GM23338 (cell line): ENCODE results near the gene HOXD9. TPM values are rescaled to one million over a fixed set of nuclear protein-coding genes. Genes with fewer than 3 reads are reported as not detected.

Source experiments
- ATAC-seq: fragments of 200-7000 bp; cut with Tn5 transposase; 3 replicates; pipeline ENCODE4 v1.9.1; 2020
- DNase-seq: peaks from one replicate; pipeline ENCODE4 v3.0.0-alpha.2; 2015; ENCODE audit warnings: low spot score
- H2AFZ ChIP-seq: fragments of 200-600 bp; sonication (generic); 2 replicates; pipeline ENCODE4 v1.8.0; 2016; ENCODE audit warnings: antibody characterized with exemption, mild to moderate bottlenecking, moderate library complexity
- H3F3A ChIP-seq: fragments of 200-600 bp; sonication (generic); replicated peaks from 2 replicates; pipeline ENCODE4 v1.8.0; 2017; ENCODE audit warnings: antibody characterized with exemption, mixed run types, low read depth
- H3K27ac ChIP-seq: fragments of 200-600 bp; sonication (generic); 2 replicates; pipeline ENCODE4 v1.6.1; 2016; ENCODE audit warnings: low read depth
- H3K27me3 ChIP-seq: fragments of 200-600 bp; sonication (generic); 2 replicates; pipeline ENCODE4 v1.8.0; 2016; ENCODE audit warnings: mild to moderate bottlenecking, mixed run types, moderate library complexity; ENCODE audit not compliant: insufficient read depth
- H3K36me3 ChIP-seq: fragments of 200-600 bp; sonication (generic); 2 replicates; pipeline ENCODE4 v1.8.0; 2016; ENCODE audit warnings: mild to moderate bottlenecking; ENCODE audit not compliant: insufficient read depth
- H3K4me1 ChIP-seq: fragments of 200-600 bp; sonication (generic); 2 replicates; pipeline ENCODE4 v1.8.0; 2016; ENCODE audit warnings: mild to moderate bottlenecking, moderate library complexity; ENCODE audit not compliant: insufficient read depth
- H3K4me2 ChIP-seq: fragments of 200-600 bp; sonication (generic); 2 replicates; pipeline ENCODE4 v1.7.1; 2017; ENCODE audit warnings: mixed run types
- H3K4me3 ChIP-seq: fragments of 200-600 bp; sonication (generic); 2 replicates; pipeline ENCODE4 v1.6.1; 2016; ENCODE audit warnings: mixed run types
- H3K79me2 ChIP-seq: fragments of 200-600 bp; sonication (generic); replicated peaks from 2 replicates; pipeline ENCODE4 v1.8.0; 2017; ENCODE audit warnings: mild to moderate bottlenecking; ENCODE audit not compliant: insufficient read depth
- H3K9me2 ChIP-seq: fragments of 200-600 bp; sonication (generic); 2 replicates; pipeline ENCODE4 v1.8.0; 2017; ENCODE audit not compliant: insufficient read depth
- H4K20me1 ChIP-seq: fragments of 200-600 bp; sonication (generic); replicated peaks from 2 replicates; pipeline ENCODE4 v1.8.0; 2017; ENCODE audit warnings: mild to moderate bottlenecking; ENCODE audit not compliant: insufficient read depth
- H3K27ac Mint-ChIP-seq: 2 replicates; pipeline ENCODE4 v1.8.0; 2020; ENCODE audit warnings: inconsistent platforms, mild to moderate bottlenecking, moderate library complexity, mixed read lengths
- H3K27me3 Mint-ChIP-seq: 3 replicates; pipeline ENCODE4 v1.8.0; 2022; ENCODE audit warnings: low read depth, mild to moderate bottlenecking, moderate library complexity, mixed read lengths, inconsistent platforms; ENCODE audit not compliant: insufficient read depth, poor library complexity
- H3K36me3 Mint-ChIP-seq: 3 replicates; pipeline ENCODE4 v1.8.0; 2021; ENCODE audit warnings: low read depth, mild to moderate bottlenecking, inconsistent platforms, moderate library complexity, mixed read lengths
- H3K4me1 Mint-ChIP-seq: 3 replicates; pipeline ENCODE4 v1.8.0; 2020; ENCODE audit warnings: mild to moderate bottlenecking, inconsistent platforms, mixed read lengths
- H3K4me3 Mint-ChIP-seq: 3 replicates; pipeline ENCODE4 v1.8.0; 2021; ENCODE audit warnings: moderate library complexity, mild to moderate bottlenecking, inconsistent platforms, mixed read lengths
- H3K9me3 Mint-ChIP-seq: 3 replicates; pipeline ENCODE4 v1.8.0; 2020; ENCODE audit warnings: moderate library complexity, mild to moderate bottlenecking, inconsistent platforms, mixed read lengths
- CREB1 ChIP-seq: fragments of 250-450 bp; sonication (Bioruptor Pico); IDR thresholded peaks from 2 replicates; pipeline ENCODE4 v1.5.0; 2020; ENCODE audit warnings: low read depth, mild to moderate bottlenecking, moderate library complexity
- ETS1 ChIP-seq: IDR thresholded peaks from 2 replicates; pipeline ENCODE4 v1.6.1; 2016; ENCODE audit warnings: antibody characterized with exemption
- EZH2 ChIP-seq: fragments of 200-600 bp; sonication (generic); IDR thresholded peaks from one replicate; pipeline ENCODE4 v1.8.0; 2017; ENCODE audit warnings: antibody characterized with exemption, mild to moderate bottlenecking, low read depth; ENCODE audit not compliant: unreplicated experiment
- EZH2phosphoT487 ChIP-seq: fragments of 200-600 bp; sonication (generic); IDR thresholded peaks from one replicate; pipeline ENCODE4 v1.8.1; 2018; ENCODE audit warnings: antibody characterized with exemption; ENCODE audit not compliant: unreplicated experiment
- JUNB ChIP-seq: IDR thresholded peaks from one replicate; pipeline ENCODE4 v1.6.1; 2016; ENCODE audit warnings: antibody characterized with exemption; ENCODE audit not compliant: unreplicated experiment
- NANOG ChIP-seq: IDR thresholded peaks from 2 replicates; pipeline ENCODE4 v1.6.1; 2016; ENCODE audit warnings: antibody characterized with exemption, borderline replicate concordance
- POLR2AphosphoS5 ChIP-seq: IDR thresholded peaks from 2 replicates; pipeline ENCODE4 v1.6.1; 2016; ENCODE audit warnings: antibody characterized with exemption, low read depth
- STAT1 ChIP-seq: IDR thresholded peaks from one replicate; pipeline ENCODE4 v1.6.1; 2016; ENCODE audit warnings: antibody characterized with exemption; ENCODE audit not compliant: unreplicated experiment
- ZNF114 ChIP-seq: fragments of 250-450 bp; sonication (Bioruptor Pico); IDR thresholded peaks from 2 replicates; pipeline ENCODE4 v1.5.0; 2020; ENCODE audit warnings: mild to moderate bottlenecking, moderate library complexity
- ZNF331 ChIP-seq: fragments of 250-450 bp; sonication (Bioruptor Pico); IDR thresholded peaks from 2 replicates; pipeline ENCODE4 v1.5.0; 2020; ENCODE audit warnings: low read depth, mild to moderate bottlenecking, moderate library complexity
- ZNF462 ChIP-seq: fragments of 250-450 bp; sonication (Bioruptor Pico); IDR thresholded peaks from 2 replicates; pipeline ENCODE4 v1.5.0; 2020; ENCODE audit warnings: mild to moderate bottlenecking, moderate library complexity
- polyA plus RNA-seq: library from polyadenylated mRNA; unstranded; fragments of >200 nt; fragmentation: Nextera tagmentation; extraction: Ambion mirVana; gene quantifications from 2 replicates; pipeline ENCODE4 v1.2.1, GENCODE V29; 2016
- total RNA-seq: library from RNA; depleted of rRNA; stranded (reverse); fragments of >200 nt; shearing (Covaris generic); gene quantifications from 2 replicates; pipeline ENCODE4 v1.2.3, GENCODE V29; 2014

Gene HOXD9
- total and polyA plus RNA-seq, 2 experiments from 2014 or later, result not detected

- no peak overlapping the region for H3K4me2 ChIP-seq
- TF ChIP-seq ZNF114 (CRISPR knock-in tag), result no peak
- TF ChIP-seq EZH2, result peak; percentile 54
- Mint-ChIP-seq H3K36me3 (peaks cover 1% of the 10 kb centered on the region; the same call in 2 of the 3 replicates), H3K27me3 (peaks cover 96% of the 10 kb centered on the region), H3K9me3 (peaks cover 2% of the 10 kb centered on the region; the same call in 1 of the 3 replicates), H3K4me1 (peaks cover 33% of the 10 kb centered on the region), H3K4me3 (no peak overlapping the region), H3K27ac (no peak overlapping the region)
- peaks cover 98% of the 10 kb centered on the region for H3K27me3 ChIP-seq
- no peak overlapping the region for H3K27ac ChIP-seq
- DNase-seq (no peak), ATAC-seq (no peak)
- no peak overlapping the region for H3K4me3 ChIP-seq
- no peaks in the 10 kb centered on the region for H3K36me3 ChIP-seq
- H3F3A ChIP-seq, result peaks cover 28% of the 10 kb centered on the region
- no peaks in the 10 kb centered on the region for H3K9me2 ChIP-seq
- H3K79me2 ChIP-seq, result no peaks in the 10 kb centered on the region
- H4K20me1 ChIP-seq, result peaks cover 34% of the 10 kb centered on the region
- peaks cover 25% of the 10 kb centered on the region for H3K4me1 ChIP-seq
- H2AFZ ChIP-seq, result no peak overlapping the region
Measured at GRCh38 chr2:176076063-176076462, 46.5 kb upstream of the HOXD9 start.

GRCh38 chr2:176076796-176077195 is 45.7 kb upstream of the HOXD9 start:
- no peak for TF ChIP-seq ZNF462 (CRISPR knock-in tag)
- TF ChIP-seq JUNB, result no peak
- TF ChIP-seq EZH2phosphoT487, result no peak
- no peak for TF ChIP-seq ZNF114 (CRISPR knock-in tag)
- no peak for TF ChIP-seq POLR2AphosphoS5
- no peak for TF ChIP-seq NANOG
- no peak for TF ChIP-seq EZH2
- no peak for TF ChIP-seq STAT1
- no peak for TF ChIP-seq ZNF331
- TF ChIP-seq CREB1 (CRISPR knock-in tag), result no peak
- no peak for TF ChIP-seq ETS1
- Mint-ChIP-seq H3K4me1 (peaks cover 32% of the 10 kb centered on the region), H3K27me3 (peaks cover 96% of the 10 kb centered on the region), H3K4me3 (no peak overlapping the region), H3K9me3 (peaks cover 5% of the 10 kb centered on the region; the same call in 1 of the 3 replicates), H3K27ac (no peak overlapping the region), H3K36me3 (peaks cover 4% of the 10 kb centered on the region; the same call in 2 of the 3 replicates)
- no peaks in the 10 kb centered on the region for H3K9me2 ChIP-seq
- H3K4me1 ChIP-seq, result peaks cover 30% of the 10 kb centered on the region
- no peak overlapping the region for H3K4me2 ChIP-seq
- H3K79me2 ChIP-seq, result no peaks in the 10 kb centered on the region
- H3K4me3 ChIP-seq, result no peak overlapping the region
- ATAC-seq (no peak), DNase-seq (no peak)
- peaks cover 98% of the 10 kb centered on the region for H3K27me3 ChIP-seq
- H2AFZ ChIP-seq, result no peak overlapping the region
- peaks cover 31% of the 10 kb centered on the region for H3F3A ChIP-seq
- no peaks in the 10 kb centered on the region for H3K36me3 ChIP-seq
- peaks cover 39% of the 10 kb centered on the region for H4K20me1 ChIP-seq
- no peak overlapping the region for H3K27ac ChIP-seq
